RCC 7860 (cell line): ENCODE data around the gene DGCR8.
A peak's percentile ranks its signal among the peaks of the same experiment; 100 is the strongest.
"Not testable (repeated sequence)": the region's sequence is repeated elsewhere in the genome, so short reads cannot be mapped to it uniquely, and the experiment has no call there.

Experiments
- DNase-seq: peaks from one replicate; pipeline ENCODE4 v3.0.0-alpha.2; 2015; ENCODE audit warnings: low spot score
- FAIRE-seq: peaks from 2 replicates; lab custom pipeline; 2012; peaks lifted over from hg19 to GRCh38; lab: Jason Lieb, UNC

Gene DGCR8

DNA sequence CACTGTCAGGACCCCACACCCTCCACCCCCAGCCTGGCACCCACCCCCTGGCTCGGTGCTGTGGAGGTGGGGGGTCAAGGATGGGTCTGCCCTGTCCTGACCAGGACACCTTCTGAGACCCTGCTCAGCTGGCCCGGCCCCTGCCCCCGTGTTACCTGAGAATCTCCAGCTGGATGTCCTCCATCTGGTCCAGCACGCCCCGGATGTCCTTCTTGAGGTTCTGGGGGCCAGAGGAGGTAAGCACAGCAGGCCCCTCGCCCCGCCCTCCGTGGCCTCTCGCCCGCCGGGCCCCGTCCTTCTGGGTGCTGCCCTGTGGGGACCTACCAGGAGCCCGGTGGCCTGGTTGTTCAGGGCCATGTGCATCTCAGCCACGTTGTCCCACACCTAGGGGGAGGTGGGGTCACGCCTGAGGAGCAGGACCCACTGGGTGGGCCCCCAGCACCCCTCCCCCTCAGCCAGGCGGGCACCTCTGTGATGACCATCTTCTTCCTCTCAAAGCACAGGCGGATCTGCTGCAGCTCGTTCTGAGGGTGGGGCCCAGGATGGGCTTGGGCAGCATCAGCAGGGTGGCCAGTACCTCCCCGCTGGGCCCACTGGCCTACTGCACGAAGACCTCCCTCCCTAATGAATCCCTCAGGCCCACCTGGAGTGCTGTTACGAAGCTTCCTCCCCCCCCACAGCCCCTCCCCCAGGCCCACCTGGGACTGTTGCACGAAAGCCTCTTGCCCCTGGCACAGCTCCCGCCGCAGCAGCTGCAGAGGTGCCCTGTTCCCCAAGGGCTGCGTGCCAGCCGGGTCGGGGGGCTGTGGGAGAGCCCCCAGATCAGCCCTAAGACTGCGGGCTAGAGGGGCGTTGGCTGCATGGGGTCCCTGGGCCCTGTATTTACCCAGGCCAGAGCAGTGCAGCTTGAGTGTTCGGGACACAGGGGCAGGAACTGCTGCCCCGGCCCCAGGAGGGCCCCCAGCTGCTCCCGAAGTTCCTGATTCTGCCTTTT, 69.5 kb downstream of the DGCR8 start:
- no peak for DNase-seq
- FAIRE-seq: no peak

DNA sequence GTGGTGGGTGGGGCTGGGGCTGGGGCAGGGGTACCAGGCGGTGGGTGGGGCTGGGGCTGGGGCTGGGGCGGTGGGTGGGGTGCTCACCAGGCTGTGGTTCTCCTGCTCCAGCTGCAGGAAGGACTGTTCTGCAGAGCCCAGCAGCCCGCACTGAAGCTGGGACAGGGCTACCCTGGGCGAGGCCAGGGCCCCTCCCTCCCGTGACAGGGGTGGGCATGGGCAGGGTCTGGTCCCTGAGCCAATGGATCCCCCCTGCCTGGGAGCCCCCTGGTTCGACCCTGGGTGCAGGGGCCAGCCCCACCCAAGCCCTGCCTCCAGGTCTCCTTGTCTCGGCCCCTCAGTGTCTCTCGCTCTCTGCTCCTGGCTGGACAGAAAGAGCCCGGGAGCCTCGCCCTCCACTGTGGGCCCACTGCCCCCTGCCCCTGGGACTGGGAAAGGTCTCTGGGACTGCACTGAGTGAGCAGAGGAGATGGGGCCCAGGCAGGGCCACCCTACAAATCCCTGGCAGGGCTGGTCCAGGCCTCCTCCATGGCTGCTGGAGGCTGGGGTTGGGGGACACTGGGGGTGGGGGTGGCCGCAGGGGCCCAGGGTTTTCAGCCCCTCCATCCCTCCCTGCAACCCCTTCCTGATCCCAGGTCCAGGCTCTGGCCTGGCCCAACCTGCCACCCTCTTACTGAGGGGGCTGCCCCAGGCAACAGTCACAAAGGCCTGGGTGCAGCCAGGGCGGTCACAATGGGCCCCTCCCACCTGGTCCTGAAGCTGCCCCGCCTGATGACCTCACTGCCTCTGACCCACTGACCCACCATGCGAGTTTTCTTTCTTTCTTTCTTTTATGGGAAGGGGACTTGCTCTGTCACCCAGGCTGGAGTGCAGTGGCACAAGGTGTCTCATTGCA, 70.6 kb downstream of the DGCR8 start, which contains the start of gene CCDC188:
CCDC188 (minus strand) TSS at position 675 of the 895 bp plus-strand sequence; CDS start at position 606, 69 bp downstream.
- DNase-seq (no peak), FAIRE-seq (no peak)

DNA sequence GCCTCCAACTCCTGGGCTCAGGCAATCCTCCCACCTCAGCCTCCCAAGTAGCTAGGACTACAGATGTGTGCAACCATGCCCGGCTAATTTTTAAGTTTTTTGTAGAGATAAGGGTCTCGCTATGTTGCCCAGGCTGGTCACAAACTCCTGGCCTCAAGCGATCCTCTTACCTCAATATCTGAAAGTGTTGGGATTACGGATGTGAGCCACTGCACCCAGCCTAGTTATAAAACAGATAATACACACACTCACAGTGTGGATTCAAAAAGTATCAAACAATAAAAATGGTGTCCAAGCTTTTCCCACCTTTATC, 71.2 kb downstream of the DGCR8 start:
- FAIRE-seq: no peak
- no peak for DNase-seq

DNA sequence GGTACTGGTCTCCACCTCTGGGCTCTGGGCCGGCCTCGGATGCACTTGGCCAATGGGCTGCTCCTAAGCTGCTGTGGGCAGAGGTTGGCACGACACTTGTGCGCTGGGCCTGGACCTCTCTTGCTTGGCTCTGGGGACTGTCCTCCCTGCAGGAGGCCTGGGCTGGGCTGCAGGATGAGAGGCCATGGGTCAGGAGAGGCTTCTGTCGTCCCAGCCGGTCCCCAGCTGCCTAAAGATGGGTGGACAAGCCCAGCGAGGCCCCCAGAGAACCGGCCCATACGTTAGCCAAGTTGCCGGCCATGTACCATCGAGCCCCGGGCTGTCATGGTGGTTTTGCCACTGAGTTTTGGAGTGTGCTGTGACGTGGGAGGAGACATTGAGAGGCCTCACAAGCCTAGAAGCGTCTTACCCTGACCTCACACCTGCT, 72.4 kb downstream of the DGCR8 start:
- DNase-seq: no peak
- no peak for FAIRE-seq

DNA sequence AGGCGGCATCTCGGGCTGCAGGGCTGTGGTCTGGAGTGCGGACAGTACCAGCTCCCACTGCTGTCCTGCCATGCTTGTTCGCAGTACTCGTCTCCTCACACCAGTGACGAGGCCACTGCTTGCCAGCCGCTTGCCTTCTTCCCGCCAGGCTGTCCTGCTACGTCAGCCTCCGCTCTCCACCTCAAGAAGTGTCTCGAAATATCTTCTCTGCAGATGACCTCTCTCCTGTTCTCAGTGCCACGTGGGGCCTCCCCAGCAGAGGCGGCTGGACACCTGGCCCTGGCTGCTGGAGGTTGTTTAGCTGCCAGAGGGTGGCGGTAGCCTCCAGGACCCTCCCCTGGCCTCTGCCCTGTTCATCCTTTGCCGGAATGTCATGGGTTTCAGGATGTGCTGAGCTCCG, 73.9 kb downstream of the DGCR8 start:
- FAIRE-seq: no peak
- no peak for DNase-seq

DNA sequence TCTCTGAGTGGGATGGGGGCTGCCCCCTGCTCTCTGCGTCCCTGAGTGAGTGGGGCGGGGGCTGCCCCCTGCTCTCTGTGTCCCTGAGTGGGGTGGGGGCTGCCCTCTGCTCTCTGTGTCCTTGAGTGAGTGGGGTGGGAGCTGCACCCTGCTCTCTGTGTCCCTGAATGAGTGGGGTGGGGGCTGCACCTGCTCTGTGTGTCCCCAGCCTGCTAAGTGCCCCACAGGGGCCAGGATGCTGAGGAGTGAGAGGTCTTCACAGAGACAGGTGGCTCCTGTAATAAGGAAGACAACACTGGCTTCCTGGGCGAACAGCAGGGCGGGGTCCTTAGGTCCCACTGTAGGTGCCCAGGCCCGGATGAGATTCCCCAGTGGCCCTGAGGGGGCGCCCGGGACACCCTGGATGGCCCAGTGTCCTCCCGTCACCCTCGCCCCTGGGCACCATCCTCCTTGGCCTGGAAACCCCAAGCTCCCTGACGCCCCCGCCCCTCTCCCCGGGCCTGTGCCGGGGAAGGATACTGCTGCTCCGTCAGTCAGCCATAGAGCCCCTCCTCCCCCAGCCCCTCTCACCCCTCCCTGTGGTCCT, 74.7 kb downstream of the DGCR8 start:
- DNase-seq (no peak), FAIRE-seq (no peak)

DNA sequence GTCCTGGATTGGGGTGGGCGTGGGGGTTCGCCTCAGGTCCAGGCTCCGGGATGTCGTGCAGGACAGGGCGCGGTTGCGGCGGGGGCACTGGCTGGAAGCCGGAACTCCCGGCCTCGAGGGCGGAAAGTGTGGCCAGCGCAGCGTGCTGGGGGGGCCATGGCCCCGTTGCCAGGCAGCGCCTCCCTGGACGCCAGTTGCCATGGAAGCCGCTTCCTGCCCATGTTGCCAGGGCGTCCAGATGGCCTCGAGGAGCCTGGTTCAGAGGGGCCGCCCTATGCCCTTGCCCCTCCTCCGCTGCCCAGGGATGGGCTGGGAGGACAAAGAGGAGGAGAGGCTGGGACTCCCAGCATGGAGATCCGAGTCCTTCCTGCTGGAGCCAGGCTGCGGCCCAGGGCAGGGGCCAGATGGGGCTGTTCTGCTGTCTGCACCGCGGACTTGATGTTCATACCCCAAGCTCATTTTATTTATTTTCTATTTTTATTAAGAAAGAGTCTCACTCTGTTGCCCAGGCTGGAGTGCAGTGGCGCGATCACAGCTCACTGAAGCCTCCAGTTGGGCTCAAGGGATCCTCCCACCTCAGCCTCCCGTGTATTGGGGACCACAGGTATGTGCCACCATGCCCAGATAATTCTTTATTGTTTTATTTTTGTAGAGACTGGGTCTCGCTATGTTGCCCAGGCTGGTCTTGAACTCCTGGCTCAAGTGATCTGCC, 75.4 kb downstream of the DGCR8 start:
- DNase-seq (peak; percentile 36), FAIRE-seq (no peak)

DNA sequence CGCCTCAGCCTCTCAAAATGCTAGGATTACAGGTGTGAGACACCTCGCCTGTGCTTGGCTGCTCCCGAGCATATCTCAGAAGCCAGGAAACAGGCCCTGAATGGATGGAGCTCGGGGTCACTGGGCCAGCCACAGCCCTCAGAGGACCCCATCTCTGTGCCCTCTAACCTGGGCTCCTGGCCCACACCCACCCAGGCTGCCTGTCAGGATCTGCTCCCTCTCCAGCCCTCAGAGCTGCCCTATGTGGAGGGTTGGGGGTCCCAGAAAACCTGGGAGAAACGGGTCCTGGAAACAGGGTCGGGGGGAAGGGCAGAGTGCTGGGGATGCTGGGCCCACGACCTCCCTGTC, 76.0 kb downstream of the DGCR8 start:
- FAIRE-seq: no peak
- DNase-seq: no peak

DNA sequence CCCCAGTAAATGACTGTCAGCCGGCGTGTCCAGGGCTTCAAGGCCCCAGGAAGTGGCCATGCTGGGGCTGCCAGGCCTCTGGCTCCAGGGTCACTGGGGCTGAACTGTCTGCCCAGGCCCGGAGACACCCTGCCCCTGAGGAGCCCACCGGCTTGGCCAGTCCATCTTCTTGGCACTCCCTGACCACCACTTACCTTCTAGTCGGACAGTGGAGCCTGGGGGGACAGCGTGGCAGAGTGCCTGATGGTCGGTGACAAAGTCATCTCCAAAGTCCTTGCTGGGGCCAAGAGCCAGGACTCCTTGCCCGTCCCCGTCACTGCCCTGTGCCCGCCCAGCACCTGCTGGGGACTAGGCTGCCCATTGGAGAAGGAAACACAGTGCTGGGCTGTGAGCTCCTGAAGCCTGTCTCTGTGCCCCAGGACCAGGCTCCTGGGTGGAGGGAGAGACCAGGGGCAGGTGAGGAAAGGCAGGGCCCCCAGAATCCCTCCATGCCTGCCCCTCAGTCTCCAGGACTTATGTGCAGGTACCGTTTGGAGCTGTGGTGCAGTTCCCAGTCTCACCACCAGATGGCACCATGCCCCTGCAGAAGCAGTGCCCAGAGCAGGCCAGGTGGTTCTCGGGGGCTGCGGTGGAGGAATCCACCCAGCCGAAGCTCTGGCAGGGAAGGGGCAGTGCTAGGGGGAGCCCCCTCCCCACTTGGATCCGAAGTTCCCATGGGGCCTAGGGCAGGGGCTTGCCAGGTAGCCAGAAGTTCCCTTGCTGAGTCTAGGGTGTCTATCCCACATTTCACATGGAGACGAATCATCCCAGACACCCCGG, 76.8 kb downstream of the DGCR8 start:
- FAIRE-seq (no peak), DNase-seq (peak; percentile 31)

DNA sequence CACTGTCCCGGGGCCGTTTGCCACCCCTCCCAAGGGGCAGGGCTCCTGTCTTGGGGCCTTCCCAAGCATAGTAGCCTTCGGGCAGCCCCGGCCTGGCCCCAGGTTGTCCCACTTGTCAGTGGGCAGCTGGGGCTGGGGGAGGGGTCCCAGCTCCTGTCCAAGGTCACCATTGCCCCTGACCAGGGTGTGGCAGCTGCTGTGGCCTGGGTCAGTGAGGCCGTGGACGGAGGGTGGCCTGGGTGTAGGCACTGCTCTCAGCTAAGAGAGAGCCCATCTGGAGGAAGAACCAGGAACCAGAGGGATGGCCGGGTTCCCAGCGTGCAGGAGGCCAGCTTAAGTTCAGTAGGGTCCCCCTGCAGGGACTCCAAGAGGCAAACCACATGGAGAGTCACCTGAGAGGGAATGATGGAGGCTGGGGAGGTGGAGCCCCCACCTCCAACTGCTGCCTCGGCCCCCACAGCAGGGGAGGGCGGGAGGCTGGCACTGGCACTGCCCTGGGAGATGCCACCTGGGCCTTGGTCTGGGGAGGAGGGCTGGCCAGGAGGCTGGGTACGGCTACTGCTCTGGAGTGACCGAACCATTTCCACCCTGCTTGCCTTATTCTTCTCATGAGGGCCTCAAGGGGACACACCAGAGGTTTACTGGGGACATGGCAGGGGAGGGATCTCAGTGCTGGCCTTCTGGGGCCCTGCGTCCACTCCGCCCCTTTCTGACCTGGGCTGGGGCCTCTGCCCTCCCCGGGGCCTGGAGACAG, 77.6 kb downstream of the DGCR8 start:
- FAIRE-seq (no peak), DNase-seq (no peak)

DNA sequence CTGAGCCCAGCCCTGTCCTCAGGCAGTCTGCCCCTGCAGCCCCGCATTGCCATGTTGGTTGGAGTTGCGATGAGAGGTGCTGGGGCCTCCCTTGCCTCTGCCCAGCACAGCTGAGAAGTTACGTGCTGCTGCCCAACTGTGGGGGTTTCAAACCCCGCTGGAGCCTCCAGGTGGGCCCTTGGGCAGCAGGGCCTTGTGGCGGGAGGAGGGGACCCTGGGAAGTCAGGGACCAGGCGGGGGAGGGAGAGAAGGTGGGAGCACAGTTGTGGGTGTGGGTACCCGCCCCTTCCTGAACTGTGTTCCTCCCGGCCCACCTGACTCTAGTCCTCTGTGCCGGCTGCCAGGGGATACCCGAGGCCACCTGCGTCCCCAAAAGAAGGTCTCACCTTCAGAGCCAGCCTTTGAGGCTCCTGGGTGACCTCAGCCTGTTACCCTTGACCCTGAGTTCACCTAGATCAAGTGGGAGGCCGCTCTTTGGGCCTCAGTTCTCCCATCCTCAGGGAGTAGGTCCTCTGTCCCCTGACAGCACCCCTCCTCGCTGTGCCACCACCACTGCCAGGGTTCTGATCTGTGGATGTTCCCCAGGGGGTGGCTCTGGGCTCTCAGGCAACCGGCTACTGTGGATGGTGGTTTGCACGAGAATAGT, 78.5 kb downstream of the DGCR8 start:
- FAIRE-seq (no peak), DNase-seq (no peak)

DNA sequence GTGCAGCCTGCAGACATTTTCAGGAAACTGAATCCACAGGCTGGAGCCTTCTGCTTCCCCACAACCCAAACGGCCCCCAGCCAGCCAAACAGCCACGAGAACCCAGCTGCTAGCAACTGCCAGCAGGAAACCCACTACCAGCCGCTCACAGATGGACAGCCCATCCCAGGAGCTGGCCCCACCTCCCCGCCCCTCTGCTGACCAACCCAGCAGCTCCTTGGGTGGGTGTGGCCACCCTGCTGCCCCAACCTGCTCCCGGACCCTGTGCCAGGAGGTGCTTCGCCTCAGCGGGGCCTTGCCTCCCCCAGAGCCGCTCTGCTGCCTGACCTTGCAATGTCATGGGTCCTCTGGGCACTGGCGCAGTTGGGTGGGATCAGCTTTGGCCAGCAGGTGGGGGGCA, 79.0 kb downstream of the DGCR8 start:
- FAIRE-seq (no peak), DNase-seq (no peak)

DNA sequence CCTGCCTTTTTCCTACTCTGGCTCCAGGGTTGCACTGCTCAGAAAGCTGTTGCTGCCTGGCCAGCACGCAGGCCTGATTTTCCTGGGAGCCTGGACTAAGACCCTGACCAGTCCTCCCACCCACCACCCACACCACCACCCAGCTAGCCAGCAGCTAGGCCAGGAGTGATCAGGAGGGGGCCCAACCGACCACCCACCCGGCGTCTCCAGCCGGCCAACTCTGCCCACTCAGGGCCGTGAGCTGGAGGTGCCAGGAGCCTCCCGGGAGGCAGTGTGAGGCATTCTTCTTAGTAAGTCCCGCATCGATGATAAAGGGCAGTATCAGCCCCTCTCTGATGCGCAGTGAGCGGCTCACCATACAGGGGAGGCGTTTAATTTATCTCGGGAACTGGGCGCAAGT, 79.5 kb downstream of the DGCR8 start:
- FAIRE-seq: not testable (repeated sequence)

DNA sequence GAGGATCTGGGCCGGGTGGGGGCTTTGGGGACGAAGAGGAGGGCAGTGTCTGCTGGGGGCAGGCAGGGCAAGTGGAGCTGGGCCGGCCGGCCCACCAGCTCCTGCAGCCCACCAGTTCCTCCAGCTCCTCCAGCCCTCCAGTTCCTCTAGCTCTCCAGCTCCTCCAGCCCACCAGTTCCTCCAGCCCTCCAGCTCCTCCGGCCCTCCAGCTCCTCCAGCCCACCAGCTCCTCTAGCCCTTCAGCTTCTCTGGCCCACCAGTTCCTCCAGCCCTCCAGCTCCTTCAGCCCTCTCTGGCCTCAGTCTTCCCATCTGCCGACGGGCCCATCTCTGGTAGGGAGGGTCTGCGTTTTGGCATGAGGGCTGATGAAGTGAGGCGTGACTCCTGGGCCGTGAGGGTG, 80.0 kb downstream of the DGCR8 start:
- DNase-seq: no peak
- FAIRE-seq: no peak

More for the DNA sequence above, 79.5 kb downstream of the DGCR8 start:
- DNase-seq: not testable (repeated sequence)
